Measurements from ENCODE around the gene STK38L.

DNA sequence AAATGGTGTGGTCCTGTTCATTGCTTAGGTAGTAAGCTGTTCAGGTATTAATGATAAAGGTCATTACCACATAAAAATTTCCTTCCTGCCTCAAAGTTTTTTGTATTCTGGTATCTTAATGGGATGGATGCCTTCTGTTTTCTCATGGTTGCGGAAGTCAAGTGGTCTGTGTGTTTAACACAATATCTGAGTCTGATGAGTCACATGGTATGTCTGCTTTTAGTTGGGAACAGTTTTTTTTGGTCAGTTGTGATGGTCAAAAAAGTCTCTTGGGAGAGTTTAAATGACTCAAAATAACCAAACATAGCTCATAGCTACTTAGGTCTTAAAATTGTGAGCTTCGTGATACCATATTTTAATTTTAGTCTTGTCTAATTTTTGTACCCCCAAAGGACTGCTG lies 40.7 kb downstream of the STK38L start:
- TF ChIP-seq, protein P1, sequence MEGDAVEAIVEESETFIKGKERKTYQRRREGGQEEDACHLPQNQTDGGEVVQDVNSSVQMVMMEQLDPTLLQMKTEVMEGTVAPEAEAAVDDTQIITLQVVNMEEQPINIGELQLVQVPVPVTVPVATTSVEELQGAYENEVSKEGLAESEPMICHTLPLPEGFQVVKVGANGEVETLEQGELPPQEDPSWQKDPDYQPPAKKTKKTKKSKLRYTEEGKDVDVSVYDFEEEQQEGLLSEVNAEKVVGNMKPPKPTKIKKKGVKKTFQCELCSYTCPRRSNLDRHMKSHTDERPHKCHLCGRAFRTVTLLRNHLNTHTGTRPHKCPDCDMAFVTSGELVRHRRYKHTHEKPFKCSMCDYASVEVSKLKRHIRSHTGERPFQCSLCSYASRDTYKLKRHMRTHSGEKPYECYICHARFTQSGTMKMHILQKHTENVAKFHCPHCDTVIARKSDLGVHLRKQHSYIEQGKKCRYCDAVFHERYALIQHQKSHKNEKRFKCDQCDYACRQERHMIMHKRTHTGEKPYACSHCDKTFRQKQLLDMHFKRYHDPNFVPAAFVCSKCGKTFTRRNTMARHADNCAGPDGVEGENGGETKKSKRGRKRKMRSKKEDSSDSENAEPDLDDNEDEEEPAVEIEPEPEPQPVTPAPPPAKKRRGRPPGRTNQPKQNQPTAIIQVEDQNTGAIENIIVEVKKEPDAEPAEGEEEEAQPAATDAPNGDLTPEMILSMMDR (IDR thresholded peaks at IDR 0.05; ENCODE audit: borderline replicate concordance, extremely low read depth, low read length, poor library complexity, severe bottlenecking), result no peak
- TF ChIP-seq EZH2 (IDR thresholded peaks at IDR 0.05; ENCODE audit: borderline replicate concordance, low read depth, low read length, severe bottlenecking), result no peak
